ENCODE data around the gene RGSL1.

- TF ChIP-seq, protein P1, sequence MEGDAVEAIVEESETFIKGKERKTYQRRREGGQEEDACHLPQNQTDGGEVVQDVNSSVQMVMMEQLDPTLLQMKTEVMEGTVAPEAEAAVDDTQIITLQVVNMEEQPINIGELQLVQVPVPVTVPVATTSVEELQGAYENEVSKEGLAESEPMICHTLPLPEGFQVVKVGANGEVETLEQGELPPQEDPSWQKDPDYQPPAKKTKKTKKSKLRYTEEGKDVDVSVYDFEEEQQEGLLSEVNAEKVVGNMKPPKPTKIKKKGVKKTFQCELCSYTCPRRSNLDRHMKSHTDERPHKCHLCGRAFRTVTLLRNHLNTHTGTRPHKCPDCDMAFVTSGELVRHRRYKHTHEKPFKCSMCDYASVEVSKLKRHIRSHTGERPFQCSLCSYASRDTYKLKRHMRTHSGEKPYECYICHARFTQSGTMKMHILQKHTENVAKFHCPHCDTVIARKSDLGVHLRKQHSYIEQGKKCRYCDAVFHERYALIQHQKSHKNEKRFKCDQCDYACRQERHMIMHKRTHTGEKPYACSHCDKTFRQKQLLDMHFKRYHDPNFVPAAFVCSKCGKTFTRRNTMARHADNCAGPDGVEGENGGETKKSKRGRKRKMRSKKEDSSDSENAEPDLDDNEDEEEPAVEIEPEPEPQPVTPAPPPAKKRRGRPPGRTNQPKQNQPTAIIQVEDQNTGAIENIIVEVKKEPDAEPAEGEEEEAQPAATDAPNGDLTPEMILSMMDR (conservative IDR thresholded peaks at IDR 0.05 in 1 of 2, IDR thresholded peaks at IDR 0.05 in 1 of 2; ENCODE audit: extremely low read depth in 1 of 2, insufficient read depth in 1 of 2, low read depth in 1 of 2, low read length in 2 of 2) = no peak
- no peak for TF ChIP-seq EZH2 (IDR thresholded peaks at IDR 0.05; ENCODE audit: borderline replicate concordance, low read length)
These were observed 153.8 kb downstream of the RGSL1 start for GRCh38 chr1:182603646-182604174.
